H1 (cell line): ENCODE data around the gene ADSS1. TPM values are rescaled to one million over a fixed set of nuclear protein-coding genes. Genes with fewer than 3 reads are reported as not detected.

Experiments used
- CTCF ChIA-PET: fragments of 300-600 bp; sonication (Branson Sonifier 250); formaldehyde crosslinking; loops from one replicate; lab custom pipeline; 2021; ENCODE audit not compliant: partially characterized antibody; lab: Charles Lee
- POLR2A ChIA-PET: fragments of 300-600 bp; sonication (Branson Sonifier 250); formaldehyde crosslinking; loops from one replicate; lab custom pipeline; 2021; ENCODE audit warnings: inconsistent platforms; ENCODE audit not compliant: partially characterized antibody; lab: Charles Lee
- DNase-seq, 2 experiments: peaks; one replicate each; pipeline versions ENCODE4 v3.0.0 to v3.0.0-alpha.2; 2010 to 2022; ENCODE audit warnings: low spot score in 2 of 2, low read depth in 1 of 2, mixed read lengths in 1 of 2
- FAIRE-seq: peaks from 2 replicates; lab custom pipeline; 2011; peaks lifted over from hg19 to GRCh38; lab: Jason Lieb, UNC
- H2AFZ ChIP-seq: 2 replicates; pipeline ENCODE4 v1.8.1; 2012; ENCODE audit warnings: low read length, inconsistent platforms
- H2AK5ac ChIP-seq: 2 replicates; pipeline ENCODE4 v1.6.1; 2013; ENCODE audit warnings: low read depth, low read length
- H2BK120ac ChIP-seq: replicated peaks from 2 replicates; pipeline ENCODE3; 2013; ENCODE audit warnings: low read depth, low read length, inconsistent platforms
- H2BK12ac ChIP-seq: 2 replicates; pipeline ENCODE4 v1.6.1; 2013; ENCODE audit warnings: low read depth, low read length
- H2BK15ac ChIP-seq: 2 replicates; pipeline ENCODE4 v1.6.1; 2013; ENCODE audit warnings: low read length
- H2BK20ac ChIP-seq: 2 replicates; pipeline ENCODE4 v1.6.1; 2013; ENCODE audit warnings: low read length
- H2BK5ac ChIP-seq: 2 replicates; pipeline ENCODE4 v1.6.1; 2013; ENCODE audit warnings: low read depth, low read length
- H3K14ac ChIP-seq: 2 replicates; pipeline ENCODE4 v1.6.1; 2013; ENCODE audit warnings: inconsistent platforms; ENCODE audit not compliant: insufficient read length
- H3K18ac ChIP-seq: 2 replicates; pipeline ENCODE4 v1.6.1; 2013; ENCODE audit warnings: low read length; ENCODE audit errors: extremely low read depth
- H3K23ac ChIP-seq: 2 replicates; pipeline ENCODE4 v1.6.1; 2013; ENCODE audit warnings: inconsistent platforms; ENCODE audit not compliant: insufficient read length
- H3K23me2 ChIP-seq: 2 replicates; pipeline ENCODE4 v1.6.1; 2013; ENCODE audit warnings: low read depth, low read length
- H3K27ac ChIP-seq: 2 replicates; pipeline ENCODE4 v1.6.1; 2011; ENCODE audit warnings: low read depth, low read length, inconsistent platforms
- H3K27me3 ChIP-seq, 4 experiments: replicated peaks in 1 of 4; 1 replicate in 1 of 4; 2 replicates in 3 of 4; pipeline versions ENCODE4 v1.6.1 to v1.8.1; 2011 to 2013; ENCODE audit warnings: low read length in 3 of 4, mild to moderate bottlenecking in 3 of 4, inconsistent platforms in 2 of 4, mixed read lengths in 2 of 4, moderate library complexity in 1 of 4; ENCODE audit not compliant: control insufficient read depth in 3 of 4, insufficient read depth in 3 of 4; ENCODE audit errors: extremely low read depth in 1 of 4
- H3K36me3 ChIP-seq, 4 experiments: 2 replicates each; pipeline versions ENCODE4 v1.6.1 to v1.8.1; 2011 to 2013; ENCODE audit warnings: mild to moderate bottlenecking in 4 of 4, low read length in 3 of 4, moderate library complexity in 2 of 4, control low read depth in 1 of 4, inconsistent platforms in 1 of 4; ENCODE audit not compliant: insufficient read depth in 4 of 4, control insufficient read depth in 2 of 4
- H3K4ac ChIP-seq: replicated peaks from 2 replicates; pipeline ENCODE3; 2013; ENCODE audit warnings: low read length, low read depth, mixed read lengths, inconsistent platforms; ENCODE audit not compliant: insufficient read length
- H3K4me1 ChIP-seq, 4 experiments: replicated peaks in 1 of 4; 1 replicate in 1 of 4; 2 replicates in 3 of 4; pipeline versions ENCODE4 v1.6.1 to v1.8.1; 2011 to 2013; ENCODE audit warnings: low read length in 3 of 4, inconsistent platforms in 2 of 4, mixed read lengths in 1 of 4; ENCODE audit not compliant: insufficient read depth in 4 of 4, control insufficient read depth in 3 of 4
- H3K4me2 ChIP-seq, 2 experiments: 2 replicates each; pipeline versions ENCODE4 v1.6.1 to v1.8.1; 2011 to 2013; ENCODE audit warnings: low read depth in 2 of 2, low read length in 2 of 2, control low read depth in 1 of 2, inconsistent platforms in 1 of 2, mild to moderate bottlenecking in 1 of 2; ENCODE audit not compliant: insufficient read depth in 1 of 2
- H3K4me3 ChIP-seq, 4 experiments: fragments of 200-600, 300-600 bp in 1 of 4; sonication (generic), shearing (Covaris generic), sonication (Bioruptor Twin) in 1 of 4; 2 replicates each; pipeline versions ENCODE4 v1.5.1 to v1.8.1; 2011 to 2016; ENCODE audit warnings: low read length in 4 of 4, low read depth in 3 of 4, control low read depth in 2 of 4, inconsistent platforms in 2 of 4, mild to moderate bottlenecking in 2 of 4, mixed read lengths in 1 of 4, moderate library complexity in 1 of 4; ENCODE audit not compliant: insufficient read depth in 2 of 4; ENCODE audit errors: extremely low read depth in 1 of 4
- H3K56ac ChIP-seq: replicated peaks from 2 replicates; pipeline ENCODE3; 2013; ENCODE audit warnings: low read depth, mild to moderate bottlenecking, mixed read lengths, low read length, inconsistent platforms; ENCODE audit not compliant: insufficient read length
- H3K79me1 ChIP-seq: 2 replicates; pipeline ENCODE4 v1.6.1; 2013; ENCODE audit warnings: low read depth, low read length, control low read depth
- H3K79me2 ChIP-seq, 2 experiments: 2 replicates each; pipeline versions ENCODE4 v1.6.1 to v1.8.1; 2012 to 2013; ENCODE audit warnings: low read length in 2 of 2, mild to moderate bottlenecking in 2 of 2, inconsistent platforms in 1 of 2; ENCODE audit not compliant: insufficient read depth in 2 of 2, control insufficient read depth in 1 of 2
- H3K9ac ChIP-seq, 4 experiments: replicated peaks in 1 of 4; 1 replicate in 1 of 4; 2 replicates in 3 of 4; pipeline versions ENCODE4 v1.6.1 to v1.8.1; 2011 to 2013; ENCODE audit warnings: low read depth in 3 of 4, low read length in 3 of 4, control low read depth in 2 of 4, mild to moderate bottlenecking in 2 of 4, moderate library complexity in 2 of 4, inconsistent platforms in 1 of 4; ENCODE audit errors: extremely low read depth in 1 of 4
- H3K9me3 ChIP-seq, 2 experiments: 2 replicates each; pipeline versions ENCODE4 v1.6.1 to v1.8.1; 2012 to 2013; ENCODE audit warnings: mild to moderate bottlenecking in 2 of 2, moderate library complexity in 2 of 2, control low read depth in 1 of 2, inconsistent platforms in 1 of 2, low read depth in 1 of 2, low read length in 1 of 2, mixed read lengths in 1 of 2; ENCODE audit not compliant: insufficient read depth in 2 of 2
- H4K20me1 ChIP-seq, 2 experiments: replicated peaks in 1 of 2; 2 replicates each; pipeline versions ENCODE3 to v1.8.1; 2011 to 2013; ENCODE audit warnings: inconsistent platforms in 2 of 2, low read length in 2 of 2, mild to moderate bottlenecking in 1 of 2; ENCODE audit not compliant: insufficient read depth in 2 of 2, control insufficient read depth in 1 of 2
- H4K5ac ChIP-seq: 2 replicates; pipeline ENCODE4 v1.6.1; 2013; ENCODE audit warnings: low read length, low read depth, mixed read lengths, inconsistent platforms; ENCODE audit not compliant: insufficient read length
- H4K8ac ChIP-seq: 2 replicates; pipeline ENCODE4 v1.8.0; 2013; ENCODE audit warnings: mild to moderate bottlenecking, moderate library complexity, low read length, inconsistent platforms; ENCODE audit not compliant: insufficient read depth; ENCODE audit errors: extremely low read depth
- H4K91ac ChIP-seq: replicated peaks from 2 replicates; pipeline ENCODE3; 2013; ENCODE audit warnings: low read length, mixed read lengths, inconsistent platforms; ENCODE audit not compliant: insufficient read length
- BRCA1 ChIP-seq: IDR thresholded peaks from 2 replicates; pipeline ENCODE4 v1.6.1; 2012; ENCODE audit warnings: low read depth, low read length, improper control_type of control experiment
- EP300 ChIP-seq, 2 experiments: IDR thresholded peaks; 1 replicate in 1 of 2; 2 replicates in 1 of 2; pipeline ENCODE4 v1.6.1; 2011 to 2012; ENCODE audit warnings: low read depth in 2 of 2, low read length in 2 of 2, mild to moderate bottlenecking in 2 of 2, borderline replicate concordance in 1 of 2, inconsistent platforms in 1 of 2, moderate library complexity in 1 of 2
- EZH2 ChIP-seq: fragments of 200-600 bp; sonication (generic); IDR thresholded peaks from 2 replicates; pipeline ENCODE4 v1.7.1; 2012; ENCODE audit warnings: low read depth, mild to moderate bottlenecking, moderate library complexity, low read length, inconsistent platforms; ENCODE audit not compliant: severe bottlenecking
- GTF2F1 ChIP-seq: IDR thresholded peaks from 2 replicates; pipeline ENCODE4 v1.6.1; 2012; ENCODE audit warnings: low read depth, low read length, improper control_type of control experiment, borderline replicate concordance
- KDM1A ChIP-seq: fragments of 200-600, 300-600 bp; sonication (generic); IDR thresholded peaks from 2 replicates; pipeline ENCODE4 v1.7.1; 2016; ENCODE audit warnings: mild to moderate bottlenecking, low read length, borderline replicate concordance
- KDM5A ChIP-seq: fragments of 200-600 bp; IDR thresholded peaks from 2 replicates; pipeline ENCODE4 v1.7.1; 2012; ENCODE audit warnings: mild to moderate bottlenecking, low read length, inconsistent platforms, mixed read lengths
- POLR2A ChIP-seq, 2 experiments: IDR thresholded peaks; 1 replicate in 1 of 2; 2 replicates in 1 of 2; pipeline ENCODE4 v1.6.1; 2011; ENCODE audit warnings: low read depth in 2 of 2, low read length in 2 of 2, mild to moderate bottlenecking in 2 of 2; ENCODE audit errors: control extremely low read depth in 1 of 2
- whole genome bisulfite sequencing, 2 experiments: shearing (Covaris generic) in 1 of 2; methylation state at CpG; one replicate each; pipeline versions ENCODE4 v1.1.6 to v1.1.7; 2013 to 2015; ENCODE audit warnings: low lambda C conversion rate in 2 of 2, mixed read lengths in 2 of 2, inconsistent platforms in 1 of 2, low coverage in 1 of 2, missing lambda C conversion rate in 1 of 2; ENCODE audit not compliant: insufficient replicate concordance in 2 of 2, insufficient coverage in 1 of 2, insufficient read length in 1 of 2; ENCODE audit errors: extremely low coverage in 1 of 2, missing lambda C conversion rate in 1 of 2; 5-methylcytosine and 5-hydroxymethylcytosine counted together
- polyA plus RNA-seq, 7 experiments: library from polyadenylated mRNA; depleted of rRNA in 3 of 7; stranded (reverse) in 5 of 7; unstranded in 2 of 7; fragments of >200 nt in 5 of 7; fragments of 200-250 nt in 2 of 7; gene quantifications; 1 replicate in 5 of 7; 2 replicates in 1 of 7; 4 replicates in 1 of 7; pipeline versions ENCODE4 v1.2.1 to v1.2.3, GENCODE V29; 2011 to 2013; ENCODE audit warnings: missing spikeins in 2 of 7, mixed read lengths in 2 of 7
- total RNA-seq: library from RNA; stranded (reverse); fragmentation: NEBNext Ultra II Directional; extraction: Animal tissue kit (Norgen Biotek cat#: 25700); gene quantifications from 2 replicates; pipeline ENCODE4 v1.2.1, GENCODE V29; 2021

ADSS1 gene
- total and polyA plus RNA-seq, 2 of the 8 experiments (the other 6 are each of a cell fraction or from before 2014, with no cell fraction given), result 7.1 to 7.9 TPM

- peaks cover 0 to 31% of the 10 kb centered on the region in 2 experiments; a peak in 2 of 4 replicates for H3K79me2 ChIP-seq
- 91% methylated on average over 15 of the region's 19 CpGs; no CpG with 5 or more reads in 1 of the 2 experiments for WGBS, 2 experiments
- peaks cover 8% of the 10 kb centered on the region; the same call in 1 of the 2 replicates for H3K23me2 ChIP-seq
- H2BK12ac ChIP-seq, result no peak overlapping the region
- no peaks in the 10 kb centered on the region; a peak in 1 of 7 replicates for H3K27me3 ChIP-seq
- peaks cover 19% of the 10 kb centered on the region for H3K79me1 ChIP-seq
- peak overlapping the region; percentile 16 for H4K8ac ChIP-seq
- H3K4me2 ChIP-seq, result no peak overlapping the region; a peak in 1 of 4 replicates
- peaks cover 3 to 40% of the 10 kb centered on the region in 2 experiments for H4K20me1 ChIP-seq
- H2BK120ac ChIP-seq, result no peak overlapping the region
- H2BK20ac ChIP-seq, result no peak overlapping the region
- no peak overlapping the region for H3K14ac ChIP-seq
- no peak overlapping the region for H2AK5ac ChIP-seq
- no peak overlapping the region for H4K91ac ChIP-seq
- no peak overlapping the region; the same call in 1 of the 2 replicates for H2BK5ac ChIP-seq
- H2BK15ac ChIP-seq, result 0 out of 2 replicates have a peak overlapping the region, but pooled peaks have one; percentile 29
- H4K5ac ChIP-seq, result no peak overlapping the region
- peaks cover 0 to 4% (median 0%) of the 10 kb centered on the region in 4 experiments; a peak in 1 of 8 replicates for H3K36me3 ChIP-seq
- H3K27ac ChIP-seq, result no peak overlapping the region
- no peak overlapping the region for H3K56ac ChIP-seq
- no peak overlapping the region for H3K4ac ChIP-seq
- H3K23ac ChIP-seq, result no peak overlapping the region
- H3K18ac ChIP-seq, result no peak overlapping the region
- no peak for DNase-seq
- H3K4me3 ChIP-seq, result no peak overlapping the region
- no peak for FAIRE-seq
- no peak overlapping the region for H3K9ac ChIP-seq
- peaks cover 0 to 47% (median 36%) of the 10 kb centered on the region in 4 experiments; a peak in 6 of 7 replicates for H3K4me1 ChIP-seq
- H3K9me3 ChIP-seq, result no peaks in the 10 kb centered on the region
- H2AFZ ChIP-seq, result no peak overlapping the region
- ChIA-PET CTCF (interaction anchor here (0.9 to 1.8 kb wide), 7 partner anchors 9 to 601 kb away, joined by 3 to 8 read pairs (median 3); partner anchors contain the start of gene ADSS1), POLR2A (interaction anchor here (0.8 to 2.4 kb wide), 6 partner anchors 10 to 151 kb away, joined by 3 to 11 read pairs (median 3); no protein-coding TSS in a partner anchor)
- no peak for TF ChIP-seq POLR2A (IDR thresholded peaks at IDR 0.05; ENCODE audit: control extremely low read depth in 1 of 2, low read depth in 2 of 2, low read length in 2 of 2)
- no peak for TF ChIP-seq EP300 (IDR thresholded peaks at IDR 0.05; ENCODE audit: borderline replicate concordance in 1 of 2, low read depth in 2 of 2, low read length in 2 of 2)
- TF ChIP-seq GTF2F1, result no peak
- TF ChIP-seq KDM1A, result no peak
- TF ChIP-seq KDM5A, result no peak
- TF ChIP-seq BRCA1, result no peak
- no peak for TF ChIP-seq EZH2
- TF ChIP-seq, all 59 proteins: peak for 0
Observed at GRCh38 chr14:104691546-104692260, 32.3 kb upstream of the ADSS1 start.
